Effector memory CD8-positive, alpha-beta T cell (primary cell): ENCODE measurements around the gene TMTC3.
"Not testable (repeated sequence)": the region's sequence is repeated elsewhere in the genome, so short reads cannot be mapped to it uniquely, and the experiment has no call there.

Source experiments
- ATAC-seq: fragments of 150-1000 bp; cut with Tn5 transposase; replicated peaks from 2 replicates; pipeline ENCODE4 v1.10.0; 2021; ENCODE audit warnings: mild to moderate bottlenecking, moderate library complexity
- DNase-seq, 3 experiments: peaks; one replicate each; pipeline ENCODE4 v3.0.0; 2021
- H3K27ac Mint-ChIP-seq, 2 donors: one replicate each; pipeline ENCODE4 v1.8.0; 2022; ENCODE audit warnings: mild to moderate bottlenecking in 2 of 2, mixed read lengths in 2 of 2, moderate library complexity in 2 of 2
- H3K27me3 Mint-ChIP-seq, 2 donors: one replicate each; pipeline ENCODE4 v1.8.0; 2022; ENCODE audit warnings: mixed read lengths in 2 of 2
- H3K36me3 Mint-ChIP-seq: one replicate; pipeline ENCODE4 v1.8.0; 2022; ENCODE audit warnings: mild to moderate bottlenecking, moderate library complexity, mixed read lengths; ENCODE audit not compliant: insufficient read depth
- H3K4me1 Mint-ChIP-seq, 2 donors: one replicate each; pipeline ENCODE4 v1.8.0; 2022; ENCODE audit warnings: low read depth in 2 of 2, mixed read lengths in 2 of 2
- H3K4me3 Mint-ChIP-seq, 2 donors: one replicate each; pipeline ENCODE4 v1.8.0; 2022; ENCODE audit warnings: mild to moderate bottlenecking in 2 of 2, mixed read lengths in 2 of 2, moderate library complexity in 2 of 2
- H3K9me3 Mint-ChIP-seq, 2 donors: one replicate each; pipeline ENCODE4 v1.8.0; 2022; ENCODE audit warnings: mixed read lengths in 2 of 2

Gene TMTC3

DNA sequence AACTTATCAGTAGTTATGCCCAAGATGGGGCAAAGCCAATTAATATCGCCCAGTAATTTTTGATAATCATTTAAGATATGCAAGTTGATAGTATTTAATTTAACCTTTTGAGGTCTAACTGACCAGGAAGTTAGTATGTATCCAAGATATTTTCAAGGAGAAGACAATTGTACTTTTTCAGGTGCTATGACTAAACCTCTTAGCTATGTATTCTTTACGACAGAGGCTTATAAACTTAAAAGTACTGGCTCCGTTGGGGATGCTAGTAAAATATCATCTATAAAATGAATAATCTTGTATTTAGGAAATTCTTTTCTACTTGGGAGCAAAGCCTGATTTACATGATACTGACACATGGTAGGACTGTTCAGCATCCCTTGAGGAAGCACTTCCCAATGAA is 40.3 kb downstream of the TMTC3 start:
- no peaks in the 10 kb centered on the region for H3K4me1 Mint-ChIP-seq
- no peak for ATAC-seq
- no peak overlapping the region for H3K27ac Mint-ChIP-seq
- peaks cover 7% of the 10 kb centered on the region for H3K36me3 Mint-ChIP-seq
- DNase-seq = no peak
- H3K27me3 Mint-ChIP-seq = no peaks in the 10 kb centered on the region
- no peaks in the 10 kb centered on the region for H3K9me3 Mint-ChIP-seq
- H3K4me3 Mint-ChIP-seq = no peak overlapping the region

DNA sequence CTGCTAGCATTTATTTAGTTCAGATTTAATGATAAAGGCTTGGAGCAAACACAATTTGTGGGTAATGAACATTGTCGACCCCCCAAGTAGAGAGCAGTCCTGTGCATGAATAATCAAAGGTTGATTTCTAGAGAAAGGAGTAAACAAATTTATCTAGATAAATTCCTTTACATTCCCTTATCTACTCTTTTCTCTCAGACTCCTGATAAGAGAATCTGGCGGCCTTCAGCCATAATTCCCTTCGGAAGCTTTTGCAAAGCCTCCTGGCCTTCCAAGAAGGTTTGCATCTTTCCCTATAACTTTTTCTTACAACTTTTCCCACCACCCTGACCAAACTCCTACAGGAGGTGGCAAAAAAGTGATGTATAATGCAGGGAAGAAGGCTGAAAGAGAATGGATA is 42.1 kb downstream of the TMTC3 start:
- H3K36me3 Mint-ChIP-seq = peaks cover 13% of the 10 kb centered on the region
- H3K4me3 Mint-ChIP-seq = no peak overlapping the region
- no peak for ATAC-seq

DNA sequence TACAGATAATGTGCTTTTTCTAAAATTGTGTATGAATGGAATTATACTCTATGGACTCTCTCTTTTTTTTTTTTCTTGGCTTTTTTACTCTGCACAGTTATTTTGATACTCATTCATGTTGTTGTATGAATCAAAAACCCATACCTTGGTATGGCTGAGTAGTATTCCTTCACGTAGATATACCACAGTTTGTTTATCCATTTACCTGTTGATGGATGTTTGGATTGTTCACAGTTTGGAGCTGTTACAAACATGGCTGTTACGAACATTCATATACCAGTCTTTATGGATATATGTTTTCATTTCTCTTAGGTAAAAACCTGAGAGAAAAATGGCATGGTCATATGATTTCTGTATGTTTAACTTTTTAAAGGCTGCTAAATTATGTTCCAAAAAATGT is 43.2 kb downstream of the TMTC3 start:
- ATAC-seq (no peak), DNase-seq (no peak)
- Mint-ChIP-seq H3K4me1 (no peaks in the 10 kb centered on the region), H3K27me3 (no peaks in the 10 kb centered on the region), H3K27ac (no peak overlapping the region), H3K36me3 (peaks cover 9% of the 10 kb centered on the region), H3K4me3 (no peak overlapping the region), H3K9me3 (no peaks in the 10 kb centered on the region)

More for the DNA sequence above, 42.1 kb downstream of the TMTC3 start:
- DNase-seq = no peak
- H3K4me1 Mint-ChIP-seq = no peaks in the 10 kb centered on the region
- no peak overlapping the region for H3K27ac Mint-ChIP-seq
- H3K9me3 Mint-ChIP-seq = no peaks in the 10 kb centered on the region
- no peaks in the 10 kb centered on the region for H3K27me3 Mint-ChIP-seq

DNA sequence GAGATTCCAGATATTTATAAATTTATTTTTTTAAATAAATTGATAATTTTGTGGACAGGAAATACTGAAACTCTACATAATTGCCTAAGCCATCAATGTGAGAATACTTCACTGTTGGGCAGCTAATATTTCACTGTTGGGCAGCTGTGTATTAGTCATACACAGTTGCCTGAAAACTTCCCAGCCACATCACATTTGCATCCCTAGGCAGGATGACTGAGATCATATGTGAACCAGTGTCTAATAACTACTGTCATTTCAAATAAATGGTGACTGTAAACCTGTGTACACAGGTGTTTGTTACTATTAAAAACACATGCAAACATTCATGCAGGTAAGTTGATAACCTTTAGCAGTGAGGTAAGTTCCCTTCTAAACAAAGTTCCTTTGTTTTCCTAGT is 43.9 kb downstream of the TMTC3 start:
- no peak overlapping the region for H3K27ac Mint-ChIP-seq
- H3K9me3 Mint-ChIP-seq = no peaks in the 10 kb centered on the region
- DNase-seq (no peak), ATAC-seq (no peak)
- peaks cover 11% of the 10 kb centered on the region for H3K36me3 Mint-ChIP-seq
- no peaks in the 10 kb centered on the region for H3K4me1 Mint-ChIP-seq
- H3K4me3 Mint-ChIP-seq = no peak overlapping the region
- no peaks in the 10 kb centered on the region for H3K27me3 Mint-ChIP-seq

DNA sequence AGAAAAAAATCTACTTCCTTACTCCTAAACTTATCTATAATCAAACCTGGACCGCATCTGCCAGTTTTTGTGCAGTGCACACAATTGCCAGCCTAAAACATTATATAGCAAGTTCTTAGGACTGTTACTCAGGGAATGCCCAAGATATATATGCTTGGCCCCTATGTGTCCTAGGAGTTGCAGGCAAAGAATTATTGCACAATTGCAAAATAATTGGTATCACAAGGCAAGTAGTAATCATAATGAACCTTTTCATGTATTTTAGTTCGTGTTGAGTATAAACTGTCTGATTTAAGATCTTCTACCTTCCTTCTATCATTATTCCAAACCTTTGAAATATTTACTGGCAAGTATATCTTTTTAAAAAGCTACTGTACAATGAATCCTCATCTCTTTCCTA is 45.5 kb downstream of the TMTC3 start:
- ATAC-seq (no peak), DNase-seq (no peak)
- no peaks in the 10 kb centered on the region for H3K9me3 Mint-ChIP-seq
- no peaks in the 10 kb centered on the region for H3K4me1 Mint-ChIP-seq
- H3K36me3 Mint-ChIP-seq = peaks cover 18% of the 10 kb centered on the region
- H3K27ac Mint-ChIP-seq = peak overlapping the region in 1 of 2 donors; percentile 41
- no peak overlapping the region for H3K4me3 Mint-ChIP-seq
- H3K27me3 Mint-ChIP-seq = no peaks in the 10 kb centered on the region

DNA sequence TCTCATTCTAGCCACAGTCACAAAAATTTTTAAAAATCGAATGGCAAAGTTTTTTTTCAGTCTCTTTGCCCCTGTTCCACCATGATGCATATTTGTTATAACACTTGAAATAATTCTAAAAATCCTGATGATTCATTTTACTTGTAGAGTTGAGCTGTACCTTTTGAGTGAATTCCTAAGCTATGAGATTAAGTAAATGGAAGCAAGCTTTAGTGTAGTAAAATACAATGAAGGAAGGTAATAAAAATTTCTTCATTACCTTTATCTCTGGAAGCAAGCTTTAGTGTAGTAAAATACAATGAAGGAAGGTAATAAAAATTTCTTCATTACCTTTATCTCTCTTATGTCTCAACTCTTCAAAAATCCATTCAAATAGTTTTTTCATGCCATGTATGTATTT is 46.1 kb downstream of the TMTC3 start:
- H3K36me3 Mint-ChIP-seq = peaks cover 18% of the 10 kb centered on the region
- H3K9me3 Mint-ChIP-seq = no peaks in the 10 kb centered on the region
- ATAC-seq (no peak), DNase-seq (no peak)
- no peaks in the 10 kb centered on the region for H3K4me1 Mint-ChIP-seq
- H3K4me3 Mint-ChIP-seq = no peak overlapping the region
- H3K27me3 Mint-ChIP-seq = no peaks in the 10 kb centered on the region
- H3K27ac Mint-ChIP-seq = peak overlapping the region in 1 of 2 donors; percentile 41

DNA sequence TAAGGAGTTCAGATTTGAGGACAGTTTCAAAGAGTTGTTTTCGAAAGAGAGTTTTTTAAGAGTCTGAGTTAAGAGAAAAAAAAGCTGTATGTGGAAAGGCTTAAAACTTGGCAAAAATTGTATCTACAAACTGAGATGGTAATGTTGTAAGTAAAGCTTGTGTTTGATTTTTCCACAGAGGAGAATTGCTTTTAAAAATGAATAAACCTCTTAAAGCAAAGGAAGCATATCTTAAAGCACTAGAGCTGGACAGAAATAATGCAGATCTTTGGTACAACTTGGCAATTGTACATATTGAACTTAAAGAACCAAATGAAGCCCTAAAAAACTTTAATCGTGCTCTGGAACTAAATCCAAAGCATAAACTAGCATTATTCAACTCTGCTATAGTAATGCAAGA is 50.3 kb downstream of the TMTC3 start:
- H3K27ac Mint-ChIP-seq = no peak overlapping the region
- H3K9me3 Mint-ChIP-seq = no peaks in the 10 kb centered on the region
- ATAC-seq (no peak), DNase-seq (no peak)
- H3K36me3 Mint-ChIP-seq = peaks cover 30% of the 10 kb centered on the region
- no peak overlapping the region for H3K4me3 Mint-ChIP-seq
- H3K27me3 Mint-ChIP-seq = no peaks in the 10 kb centered on the region
- H3K4me1 Mint-ChIP-seq = no peaks in the 10 kb centered on the region

DNA sequence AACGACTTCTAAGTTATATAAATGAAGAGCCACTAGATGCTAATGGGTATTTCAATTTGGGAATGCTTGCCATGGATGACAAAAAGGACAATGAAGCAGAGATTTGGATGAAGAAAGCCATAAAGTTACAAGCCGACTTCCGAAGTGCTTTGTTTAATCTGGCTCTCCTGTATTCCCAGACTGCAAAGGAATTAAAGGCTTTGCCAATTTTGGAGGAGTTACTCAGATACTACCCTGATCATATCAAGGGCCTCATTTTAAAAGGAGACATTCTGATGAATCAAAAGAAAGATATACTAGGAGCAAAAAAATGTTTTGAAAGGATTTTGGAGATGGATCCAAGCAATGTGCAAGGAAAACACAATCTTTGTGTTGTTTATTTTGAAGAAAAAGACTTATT is 52.8 kb downstream of the TMTC3 start:
- no peaks in the 10 kb centered on the region for H3K27me3 Mint-ChIP-seq
- H3K36me3 Mint-ChIP-seq = peaks cover 21% of the 10 kb centered on the region
- no peak overlapping the region for H3K4me3 Mint-ChIP-seq
- ATAC-seq = no peak
- no peaks in the 10 kb centered on the region for H3K9me3 Mint-ChIP-seq
- H3K27ac Mint-ChIP-seq = peak overlapping the region in 1 of 2 donors; percentile 50
- no peak for DNase-seq
- no peaks in the 10 kb centered on the region for H3K4me1 Mint-ChIP-seq

DNA sequence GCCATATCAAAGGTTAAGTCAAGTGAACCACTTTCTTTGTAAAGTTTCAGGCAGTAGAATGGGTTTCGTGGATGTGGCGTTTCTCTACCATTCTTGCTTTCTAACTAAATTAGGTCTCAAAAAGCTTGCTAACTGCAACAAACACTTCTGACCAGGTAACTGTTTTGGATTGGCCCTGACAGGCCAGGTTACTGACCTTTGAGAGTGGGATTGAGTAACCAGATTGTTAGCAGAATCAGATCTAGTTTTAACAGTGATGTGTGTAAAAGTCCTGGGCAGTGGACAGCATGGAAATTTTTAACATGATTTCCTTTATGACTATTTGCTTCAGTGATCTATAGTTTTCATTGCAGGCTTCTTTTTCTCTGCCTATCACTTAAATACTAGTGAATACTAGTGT is 57.9 kb downstream of the TMTC3 start:
- no peak for DNase-seq

DNA sequence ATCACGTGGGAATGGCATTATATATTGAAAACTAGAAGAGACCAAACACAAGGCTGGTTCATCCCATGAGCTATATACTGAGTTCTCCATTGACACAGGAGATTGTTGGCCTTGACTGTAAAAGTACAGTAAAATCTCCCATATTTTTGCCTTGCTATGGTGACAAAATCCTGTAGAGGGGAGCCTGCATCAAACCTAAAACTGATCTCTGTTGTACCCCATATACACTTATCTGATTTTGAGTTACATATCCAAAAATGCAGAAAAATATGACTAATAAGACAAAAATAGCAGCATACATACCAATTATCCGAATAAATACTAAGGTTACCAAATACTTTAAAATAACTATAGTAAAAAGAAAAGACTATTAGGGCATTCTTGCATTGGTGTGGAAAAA is 60.4 kb downstream of the TMTC3 start:
- no peak for ATAC-seq
- peaks cover 0 to 1% of the 10 kb centered on the region in 2 donors for H3K27me3 Mint-ChIP-seq
- H3K9me3 Mint-ChIP-seq = peaks cover 0 to 3% of the 10 kb centered on the region in 2 donors
- no peaks in the 10 kb centered on the region for H3K36me3 Mint-ChIP-seq
- DNase-seq = no peak
- H3K4me3 Mint-ChIP-seq = no peak overlapping the region
- H3K4me1 Mint-ChIP-seq = no peaks in the 10 kb centered on the region
- no peak overlapping the region for H3K27ac Mint-ChIP-seq

More for the DNA sequence above, 57.9 kb downstream of the TMTC3 start:
- Mint-ChIP-seq H3K27me3 (no peaks in the 10 kb centered on the region), H3K9me3 (no peaks in the 10 kb centered on the region), H3K4me1 (no peaks in the 10 kb centered on the region), H3K4me3 (no peak overlapping the region), H3K36me3 (peaks cover 3% of the 10 kb centered on the region), H3K27ac (no peak overlapping the region)
- ATAC-seq = no peak

DNA sequence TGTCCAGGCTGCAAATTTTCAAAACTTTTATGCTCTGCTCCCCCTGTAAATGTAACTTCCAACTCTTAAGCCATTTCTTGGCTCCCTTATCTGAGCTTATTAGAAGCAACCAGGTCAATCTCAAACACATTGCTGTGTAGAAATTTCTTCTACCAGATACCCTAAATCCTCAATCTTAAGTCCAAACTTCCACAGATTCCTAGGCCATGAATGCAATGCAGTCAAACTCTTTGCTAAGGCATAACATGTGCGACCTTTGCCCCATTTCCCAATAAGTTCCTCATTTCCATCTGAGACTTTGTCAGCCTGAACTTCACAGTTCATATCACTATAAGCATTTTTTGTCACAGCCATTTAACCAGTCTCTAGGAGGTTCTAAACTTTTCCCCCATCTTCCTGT is 64.5 kb downstream of the TMTC3 start:
- Mint-ChIP-seq H3K36me3 (no peaks in the 10 kb centered on the region), H3K9me3 (peaks cover 11 to 14% of the 10 kb centered on the region in 2 donors), H3K4me3 (no peak overlapping the region), H3K27me3 (peaks cover 14 to 19% of the 10 kb centered on the region in 2 donors), H3K4me1 (no peaks in the 10 kb centered on the region), H3K27ac (no peak overlapping the region)
- DNase-seq (no peak), ATAC-seq (no peak)

DNA sequence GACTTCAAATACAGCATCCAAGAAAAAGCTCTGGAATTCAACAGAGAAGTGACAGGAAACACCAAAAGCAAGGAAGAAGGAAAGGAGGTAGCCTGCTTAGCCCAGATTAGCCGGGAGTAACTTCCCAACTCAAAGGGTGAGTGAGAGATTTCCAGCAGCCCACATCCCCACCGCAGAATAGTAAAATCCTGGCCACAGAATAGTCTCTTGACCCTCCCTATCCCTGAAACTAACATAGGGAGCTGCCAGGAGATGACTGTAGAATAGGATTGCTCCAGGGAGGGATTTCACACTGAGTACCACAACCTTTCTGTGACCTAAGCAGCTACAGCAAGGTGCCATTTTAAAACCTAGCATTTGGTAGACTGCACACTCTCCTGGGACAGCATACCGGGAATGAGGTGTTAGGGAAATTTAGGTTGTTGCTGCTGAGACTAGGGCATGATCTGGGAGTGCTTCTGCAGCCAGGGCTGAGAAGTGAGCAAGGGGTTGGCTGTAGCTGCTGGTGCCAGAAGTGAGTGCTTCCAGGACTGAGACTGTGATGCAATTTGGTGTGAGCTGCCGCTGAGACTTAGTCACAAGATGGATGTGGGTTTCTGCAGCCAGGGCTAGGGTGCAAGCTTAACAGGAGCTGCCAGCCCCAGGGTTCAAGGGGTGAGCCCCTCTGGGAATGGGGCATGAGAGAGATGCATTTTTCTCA is 66.0 kb downstream of the TMTC3 start:
- Mint-ChIP-seq H3K27ac (no peak overlapping the region), H3K4me1 (no peaks in the 10 kb centered on the region), H3K36me3 (no peaks in the 10 kb centered on the region), H3K9me3 (peaks cover 14 to 16% of the 10 kb centered on the region in 2 donors), H3K4me3 (no peak overlapping the region), H3K27me3 (peaks cover 14 to 20% of the 10 kb centered on the region in 2 donors)
- no peak for ATAC-seq
- no peak for DNase-seq

DNA sequence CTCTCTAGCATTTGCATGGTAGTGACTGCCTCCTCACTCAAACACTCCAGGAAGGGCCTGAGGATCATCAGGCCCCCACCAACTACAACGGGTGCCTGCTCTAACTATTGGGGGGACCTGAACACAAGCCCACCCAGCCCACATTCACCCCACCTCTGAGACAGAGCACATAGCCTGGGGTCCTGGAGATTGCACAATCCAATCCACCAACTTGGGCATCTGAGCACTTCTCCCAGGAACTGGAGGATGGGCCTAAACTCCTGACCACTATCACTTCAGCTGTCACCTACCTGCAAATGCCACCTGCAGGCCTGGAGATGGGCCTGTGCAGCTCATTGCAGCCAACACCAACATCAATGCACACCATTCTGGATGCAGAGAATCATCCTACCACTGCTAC is 66.6 kb downstream of the TMTC3 start:
- H3K27me3 Mint-ChIP-seq = peaks cover 14 to 25% of the 10 kb centered on the region in 2 donors
- H3K27ac Mint-ChIP-seq = no peak overlapping the region
- no peaks in the 10 kb centered on the region for H3K4me1 Mint-ChIP-seq
- peaks cover 14 to 16% of the 10 kb centered on the region in 2 donors for H3K9me3 Mint-ChIP-seq
- H3K4me3 Mint-ChIP-seq = no peak overlapping the region
- DNase-seq = no peak
- no peak for ATAC-seq
- H3K36me3 Mint-ChIP-seq = no peaks in the 10 kb centered on the region

DNA sequence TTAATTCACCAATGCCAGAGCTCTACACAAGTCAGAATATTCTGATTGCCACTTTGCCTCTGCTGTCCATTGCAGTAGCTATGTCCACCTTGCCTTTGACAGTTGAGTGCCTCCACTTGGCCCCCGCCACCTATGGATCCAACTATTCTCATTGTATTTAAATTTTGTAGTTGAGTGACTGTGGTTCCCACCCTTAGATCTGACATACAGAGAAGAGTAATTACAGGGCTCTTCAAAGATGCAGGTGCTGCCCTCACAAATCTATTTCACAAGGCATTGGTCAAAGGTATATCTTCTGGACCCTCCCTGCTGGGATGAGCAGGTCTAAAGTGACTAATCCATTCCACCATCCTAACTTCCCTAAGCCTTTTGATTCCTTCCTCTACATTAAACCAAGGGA is 68.2 kb downstream of the TMTC3 start:
- not testable (repeated sequence) for H3K4me1 Mint-ChIP-seq, DNase-seq, H3K4me3 Mint-ChIP-seq, ATAC-seq, H3K27ac Mint-ChIP-seq, H3K36me3 Mint-ChIP-seq
- Mint-ChIP-seq H3K27me3 (peaks cover 14 to 25% of the 10 kb centered on the region in 2 donors), H3K9me3 (peaks cover 14 to 19% of the 10 kb centered on the region in 2 donors)
